ENCODE data around the gene ANKRD65.

GRCh38 chr1:1421907-1422464, 910 bp upstream of the ANKRD65 start:
- no peak for TF ChIP-seq CTCF (IDR thresholded peaks at IDR 0.05)
- no peak for TF ChIP-seq POLR2A (IDR thresholded peaks at IDR 0.05)
- TF ChIP-seq POLR2AphosphoS5 (IDR thresholded peaks at IDR 0.05; ENCODE audit: insufficient read depth in 1 of 2, low read depth in 1 of 2) = no peak
